HepG2 (cell line): Measurements from ENCODE around the gene GPR31. TPM values are rescaled to one million over a fixed set of nuclear protein-coding genes. Genes with fewer than 3 reads are reported as not detected.

Experiments used
- ATAC-seq: fragments of 200-7000 bp; cut with Tn5 transposase; 3 replicates; pipeline ENCODE4 v1.9.1; 2020; ENCODE audit warnings: mild to moderate bottlenecking, moderate library complexity
- BruUV-seq: library from RNA; stranded (reverse); fragments of 400-500 nt; replicated peaks from 2 replicates; lab custom pipeline; 2021; lab: Mats Ljungman, UMichigan
- CTCF ChIA-PET: fragments of 300-600 bp; formaldehyde crosslinking; extraction: SDS; loops from one replicate; lab custom pipeline; 2021; ENCODE audit warnings: low total read pairs, inconsistent platforms, low intra/inter-chr PET ratio; lab: Yijun Ruan, JAX
- POLR2A ChIA-PET: fragments of 350-600 bp; sonication (Branson Sonifier 250); formaldehyde crosslinking; loops from one replicate; lab custom pipeline; 2020; ENCODE audit warnings: antibody characterized with exemption, inconsistent platforms; lab: Yijun Ruan, JAX
- DNase-seq: peaks from one replicate; pipeline ENCODE4 v3.0.0-alpha.2; 2015; ENCODE audit warnings: low spot score
- FAIRE-seq: peaks from 3 replicates; lab custom pipeline; 2011; peaks lifted over from hg19 to GRCh38; lab: Jason Lieb, UNC
- H2AFZ ChIP-seq: one replicate; pipeline ENCODE4 v1.6.1; 2011; ENCODE audit warnings: low read length, inconsistent platforms
- H3K27ac ChIP-seq: fragments of 300-600 bp; 3 replicates; pipeline ENCODE4 v1.8.0; 2011; ENCODE audit warnings: mixed run types, mild to moderate bottlenecking, mixed read lengths, low read length, inconsistent platforms; ENCODE audit not compliant: insufficient read depth; ENCODE audit errors: extremely low read length
- H3K27me3 ChIP-seq, 2 experiments: fragments of 200-600 bp in 1 of 2; 2 replicates in 1 of 2; 3 replicates in 1 of 2; pipeline versions ENCODE4 v1.6.0 to v1.8.0; 2011; ENCODE audit warnings: low read length in 2 of 2, mild to moderate bottlenecking in 2 of 2, moderate library complexity in 2 of 2, inconsistent platforms in 1 of 2; ENCODE audit not compliant: insufficient read depth in 2 of 2, control insufficient read depth in 1 of 2
- H3K36me3 ChIP-seq, 2 experiments: fragments of 200-600 bp in 1 of 2; replicated peaks in 1 of 2; 2 replicates in 1 of 2; 3 replicates in 1 of 2; pipeline versions ENCODE4 v1.5.1 to v1.8.0; 2011; ENCODE audit warnings: low read length in 2 of 2, inconsistent platforms in 1 of 2; ENCODE audit not compliant: insufficient read depth in 2 of 2, control insufficient read depth in 1 of 2
- H3K4me1 ChIP-seq: 2 replicates; pipeline ENCODE4 v1.5.1; 2012; ENCODE audit warnings: low read length, inconsistent platforms; ENCODE audit not compliant: insufficient read depth
- H3K4me2 ChIP-seq: 2 replicates; pipeline ENCODE4 v1.6.0; 2011; ENCODE audit warnings: low read depth, low read length, inconsistent platforms
- H3K4me3 ChIP-seq, 3 experiments: fragments of 200-600 bp in 1 of 3; sonication (generic), shearing (Covaris generic) in 1 of 3; replicated peaks in 1 of 3; 2 replicates each; pipeline ENCODE4 v1.5.1; 2011 to 2016; ENCODE audit warnings: low read length in 3 of 3, inconsistent platforms in 2 of 3, low read depth in 2 of 3, mild to moderate bottlenecking in 2 of 3, control low read depth in 1 of 3, mixed read lengths in 1 of 3; ENCODE audit not compliant: insufficient read depth in 1 of 3
- H3K79me2 ChIP-seq: one replicate; pipeline ENCODE4 v1.6.1; 2011; ENCODE audit warnings: low read length, inconsistent platforms; ENCODE audit not compliant: insufficient read depth
- H3K9ac ChIP-seq: 2 replicates; pipeline ENCODE4 v1.6.0; 2011; ENCODE audit warnings: mild to moderate bottlenecking, low read depth, low read length, inconsistent platforms; ENCODE audit not compliant: insufficient read depth
- H3K9me3 ChIP-seq: 2 replicates; pipeline ENCODE4 v1.5.1; 2012; ENCODE audit warnings: mild to moderate bottlenecking, low read length
- H4K20me1 ChIP-seq: 2 replicates; pipeline ENCODE4 v1.6.0; 2011; ENCODE audit warnings: inconsistent platforms, mild to moderate bottlenecking, low read length, moderate library complexity; ENCODE audit not compliant: insufficient read depth
- EED ChIP-seq: sonication (generic); formaldehyde crosslinking; IDR thresholded peaks from 2 replicates; pipeline ENCODE4 v1.5.0; 2020; ENCODE audit warnings: mild to moderate bottlenecking, missing genetic modification reagents
- FOSL1 ChIP-seq: sonication (generic); formaldehyde crosslinking; IDR thresholded peaks from 2 replicates; pipeline ENCODE4 v1.9.0; 2021; ENCODE audit warnings: missing genetic modification reagents, borderline replicate concordance
- HNF4A ChIP-seq: sonication (generic); formaldehyde crosslinking; IDR thresholded peaks from 2 replicates; pipeline ENCODE4 v1.4.0; 2020; ENCODE audit warnings: missing genetic modification reagents
- KDM2A ChIP-seq: sonication (generic); formaldehyde crosslinking; IDR thresholded peaks from 2 replicates; pipeline ENCODE4 v1.4.0; 2020; ENCODE audit warnings: low read depth, missing genetic modification reagents, borderline replicate concordance
- MED8 ChIP-seq: sonication (generic); formaldehyde crosslinking; IDR thresholded peaks from 2 replicates; pipeline ENCODE4 v1.8.1; 2023; ENCODE audit warnings: mild to moderate bottlenecking, missing genetic modification reagents; ENCODE audit not compliant: insufficient replicate concordance
- REXO4 ChIP-seq: sonication (generic); formaldehyde crosslinking; IDR thresholded peaks from 2 replicates; pipeline ENCODE4 v1.8.0; 2022; ENCODE audit warnings: missing genetic modification reagents, mild to moderate bottlenecking, borderline replicate concordance
- TRIM24 ChIP-seq: sonication (generic); formaldehyde crosslinking; IDR thresholded peaks from 2 replicates; pipeline ENCODE4 v1.8.0; 2022; ENCODE audit warnings: mild to moderate bottlenecking, missing genetic modification reagents
- ZBTB1 ChIP-seq: sonication (generic); formaldehyde crosslinking; IDR thresholded peaks from 2 replicates; pipeline ENCODE4 v1.4.0; 2020; ENCODE audit warnings: missing genetic modification reagents, borderline replicate concordance
- ZFYVE20 ChIP-seq: sonication (generic); formaldehyde crosslinking; IDR thresholded peaks from 2 replicates; pipeline ENCODE4 v1.8.0; 2023; ENCODE audit warnings: low read depth, mild to moderate bottlenecking, moderate library complexity, missing genetic modification reagents, borderline replicate concordance
- ZNF10 ChIP-seq: sonication (generic); formaldehyde crosslinking; IDR thresholded peaks from 2 replicates; pipeline ENCODE4 v1.4.0; 2020; ENCODE audit warnings: mild to moderate bottlenecking, low read depth, missing genetic modification reagents, borderline replicate concordance
- ZNF703 ChIP-seq: sonication (generic); formaldehyde crosslinking; IDR thresholded peaks from 2 replicates; pipeline ENCODE4 v1.5.1; 2020; ENCODE audit warnings: missing genetic modification reagents, mild to moderate bottlenecking, moderate library complexity, borderline replicate concordance
- WGBS: methylation state at CpG from one replicate; pipeline ENCODE4 v1.1.6; 2017; ENCODE audit warnings: low lambda C conversion rate; 5-methylcytosine and 5-hydroxymethylcytosine counted together
- in situ Hi-C: cut with HindIII; loops from 2 replicates; pipeline ENCODE4 v1.10.0; 2017; ENCODE audit warnings: low pct_unique_long_range_greater_than_20kb; ENCODE audit not compliant: extremely low pct_ligation_motif_present
- intact Hi-C: fragments of 100-400 bp; cut with micrococcal nuclease; formaldehyde crosslinking; loops from one replicate; pipeline ENCODE4 v1.10.0; 2022; ENCODE audit not compliant: unreplicated experiment
- polyA plus RNA-seq, 8 experiments: library from polyadenylated mRNA; depleted of rRNA in 3 of 8; stranded (reverse) in 7 of 8; unstranded in 1 of 8; fragments of >200 nt; fragmentation: Illumina TruSeq in 4 of 8; extraction: Trizol in 4 of 8; gene quantifications; 2 replicates each; pipeline versions ENCODE4 v1.2.1 to v1.2.3, GENCODE V29; 2011 to 2016; ENCODE audit warnings: low read depth in 4 of 8, missing spikeins in 1 of 8, mixed read lengths in 1 of 8; ENCODE audit not compliant: insufficient read depth in 1 of 8
- total RNA-seq, 5 experiments: library from RNA; depleted of rRNA; stranded (reverse); fragments of >200 nt; fragmentation: Illumina TruSeq; extraction: Trizol; gene quantifications; 2 replicates each; pipeline ENCODE4 v1.2.3, GENCODE V29; 2016; ENCODE audit warnings: low read depth in 1 of 5
- TF ChIP-seq, protein P1 (sequence below): sonication (generic); formaldehyde crosslinking; IDR thresholded peaks from 2 replicates; pipeline ENCODE4 v1.4.0; 2020; ENCODE audit warnings: missing genetic modification reagents
- TF ChIP-seq, protein P2 (sequence below): IDR thresholded peaks from 2 replicates; pipeline ENCODE4 v1.4.0; 2020; ENCODE audit warnings: mild to moderate bottlenecking, missing genetic modification reagents
- TF ChIP-seq, protein P3 (sequence below): fragments of 450-650 bp; IDR thresholded peaks from 2 replicates; pipeline ENCODE4 v1.6.1; 2017

The GPR31 gene
- total and polyA plus RNA-seq, 2 of the 13 experiments (the other 11 are each of a cell fraction or from before 2014, with no cell fraction given), result not detected

DNA sequence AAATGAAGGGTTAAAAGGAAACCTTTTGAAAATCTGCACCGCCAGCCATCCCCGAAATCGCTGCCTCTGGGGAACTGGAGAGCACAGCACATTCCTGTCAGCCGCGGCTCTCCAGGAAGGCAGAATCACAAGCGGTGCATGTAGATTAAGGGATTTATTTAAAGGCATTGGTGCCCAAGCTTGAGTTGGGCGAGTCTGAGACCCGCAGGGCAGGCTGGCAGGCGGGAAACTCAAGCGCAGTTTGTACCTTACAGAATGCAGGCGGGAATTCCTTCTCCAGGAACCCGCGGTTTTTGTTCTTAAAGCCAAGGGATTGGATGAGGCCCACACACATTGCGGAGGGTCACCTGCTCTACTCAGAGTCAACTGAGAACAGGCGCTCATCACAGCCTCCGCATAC, 10.8 kb downstream of the GPR31 start:
- TF ChIP-seq EED (CRISPR knock-in tag) (0 out of 2 replicates have a peak, but pooled peaks have one; percentile 36), REXO4 (no peak), KDM2A (CRISPR knock-in tag) (no peak), MED8 (CRISPR knock-in tag) (no peak)
- in situ Hi-C loops, result loop anchor here (25.0 kb wide), 1 partner anchor 135 kb away; no protein-coding TSS in a partner anchor
- no peak for ATAC-seq
- Histone ChIP-seq H3K27ac (no peak overlapping the region), H3K4me3 (no peak overlapping the region), H3K27me3 (peaks cover 14 to 89% of the 10 kb centered on the region in 2 experiments), H3K9ac (no peak overlapping the region), H2AFZ (no peak overlapping the region), H3K4me2 (no peak overlapping the region), H3K36me3 (no peaks in the 10 kb centered on the region), H3K9me3 (no peaks in the 10 kb centered on the region), H4K20me1 (no peaks in the 10 kb centered on the region), H3K4me1 (peaks cover 3% of the 10 kb centered on the region), H3K79me2 (no peaks in the 10 kb centered on the region)
- 41% methylated on average over 16 of the region's 16 CpGs for WGBS
- no TSS peak for BruUV-seq
- ChIA-PET CTCF (no interaction called here), POLR2A (no interaction called here)
- FAIRE-seq, result no peak
- intact Hi-C loops, result no loop called here
- DNase-seq, result no peak

DNA sequence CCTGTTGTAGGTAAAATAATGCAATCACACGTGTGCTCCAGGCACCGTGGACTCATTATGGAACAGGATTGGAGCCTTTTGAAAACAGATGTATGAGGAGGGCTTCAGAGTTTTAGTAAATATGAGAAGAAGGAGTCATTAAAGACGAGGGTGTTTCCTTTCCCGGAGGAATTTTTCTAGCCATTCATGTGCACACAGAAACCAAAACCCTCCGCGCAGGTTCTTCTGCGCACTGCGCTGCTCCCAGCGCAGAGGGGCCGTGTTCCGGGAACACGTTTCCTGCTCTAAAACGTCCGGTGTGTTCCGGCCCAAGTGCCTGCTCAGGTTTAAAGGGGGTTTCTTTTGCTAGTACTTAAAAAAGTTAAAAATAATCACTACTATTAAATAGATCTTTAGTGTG, 11.6 kb downstream of the GPR31 start:
- H3K9ac ChIP-seq, result no peak overlapping the region
- H2AFZ ChIP-seq, result no peak overlapping the region
- DNase-seq (no peak), ATAC-seq (no peak), FAIRE-seq (no peak)
- no peaks in the 10 kb centered on the region for H3K79me2 ChIP-seq
- no peak overlapping the region for H3K4me2 ChIP-seq
- ChIA-PET CTCF (no interaction called here), POLR2A (no interaction called here)
- no peaks in the 10 kb centered on the region for H4K20me1 ChIP-seq
- no TSS peak for BruUV-seq
- H3K27ac ChIP-seq, result no peak overlapping the region
- no peak overlapping the region for H3K4me3 ChIP-seq
- H3K4me1 ChIP-seq, result peaks cover 11% of the 10 kb centered on the region
- peaks cover 14 to 81% of the 10 kb centered on the region in 2 experiments for H3K27me3 ChIP-seq
- no peaks in the 10 kb centered on the region for H3K9me3 ChIP-seq
- H3K36me3 ChIP-seq, result no peaks in the 10 kb centered on the region
- in situ Hi-C loops, result loop anchor here (25.0 kb wide), 1 partner anchor 134 kb away; no protein-coding TSS in a partner anchor
- intact Hi-C loops, result no loop called here
- WGBS, result 60% methylated on average over 15 of the region's 15 CpGs
- TF ChIP-seq FOSL1 (no peak), HNF4A (CRISPR knock-in tag) (no peak), ZFYVE20 (no peak), ZNF10 (CRISPR knock-in tag) (no peak), TRIM24 (CRISPR knock-in tag) (no peak), ZNF703 (CRISPR knock-in tag) (no peak), ZBTB1 (no peak)
- TF ChIP-seq, protein P1, sequence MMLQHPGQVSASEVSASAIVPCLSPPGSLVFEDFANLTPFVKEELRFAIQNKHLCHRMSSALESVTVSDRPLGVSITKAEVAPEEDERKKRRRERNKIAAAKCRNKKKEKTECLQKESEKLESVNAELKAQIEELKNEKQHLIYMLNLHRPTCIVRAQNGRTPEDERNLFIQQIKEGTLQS, result no peak
- TF ChIP-seq, protein P2, sequence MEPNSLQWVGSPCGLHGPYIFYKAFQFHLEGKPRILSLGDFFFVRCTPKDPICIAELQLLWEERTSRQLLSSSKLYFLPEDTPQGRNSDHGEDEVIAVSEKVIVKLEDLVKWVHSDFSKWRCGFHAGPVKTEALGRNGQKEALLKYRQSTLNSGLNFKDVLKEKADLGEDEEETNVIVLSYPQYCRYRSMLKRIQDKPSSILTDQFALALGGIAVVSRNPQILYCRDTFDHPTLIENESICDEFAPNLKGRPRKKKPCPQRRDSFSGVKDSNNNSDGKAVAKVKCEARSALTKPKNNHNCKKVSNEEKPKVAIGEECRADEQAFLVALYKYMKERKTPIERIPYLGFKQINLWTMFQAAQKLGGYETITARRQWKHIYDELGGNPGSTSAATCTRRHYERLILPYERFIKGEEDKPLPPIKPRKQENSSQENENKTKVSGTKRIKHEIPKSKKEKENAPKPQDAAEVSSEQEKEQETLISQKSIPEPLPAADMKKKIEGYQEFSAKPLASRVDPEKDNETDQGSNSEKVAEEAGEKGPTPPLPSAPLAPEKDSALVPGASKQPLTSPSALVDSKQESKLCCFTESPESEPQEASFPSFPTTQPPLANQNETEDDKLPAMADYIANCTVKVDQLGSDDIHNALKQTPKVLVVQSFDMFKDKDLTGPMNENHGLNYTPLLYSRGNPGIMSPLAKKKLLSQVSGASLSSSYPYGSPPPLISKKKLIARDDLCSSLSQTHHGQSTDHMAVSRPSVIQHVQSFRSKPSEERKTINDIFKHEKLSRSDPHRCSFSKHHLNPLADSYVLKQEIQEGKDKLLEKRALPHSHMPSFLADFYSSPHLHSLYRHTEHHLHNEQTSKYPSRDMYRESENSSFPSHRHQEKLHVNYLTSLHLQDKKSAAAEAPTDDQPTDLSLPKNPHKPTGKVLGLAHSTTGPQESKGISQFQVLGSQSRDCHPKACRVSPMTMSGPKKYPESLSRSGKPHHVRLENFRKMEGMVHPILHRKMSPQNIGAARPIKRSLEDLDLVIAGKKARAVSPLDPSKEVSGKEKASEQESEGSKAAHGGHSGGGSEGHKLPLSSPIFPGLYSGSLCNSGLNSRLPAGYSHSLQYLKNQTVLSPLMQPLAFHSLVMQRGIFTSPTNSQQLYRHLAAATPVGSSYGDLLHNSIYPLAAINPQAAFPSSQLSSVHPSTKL, result no peak
- TF ChIP-seq, protein P3, sequence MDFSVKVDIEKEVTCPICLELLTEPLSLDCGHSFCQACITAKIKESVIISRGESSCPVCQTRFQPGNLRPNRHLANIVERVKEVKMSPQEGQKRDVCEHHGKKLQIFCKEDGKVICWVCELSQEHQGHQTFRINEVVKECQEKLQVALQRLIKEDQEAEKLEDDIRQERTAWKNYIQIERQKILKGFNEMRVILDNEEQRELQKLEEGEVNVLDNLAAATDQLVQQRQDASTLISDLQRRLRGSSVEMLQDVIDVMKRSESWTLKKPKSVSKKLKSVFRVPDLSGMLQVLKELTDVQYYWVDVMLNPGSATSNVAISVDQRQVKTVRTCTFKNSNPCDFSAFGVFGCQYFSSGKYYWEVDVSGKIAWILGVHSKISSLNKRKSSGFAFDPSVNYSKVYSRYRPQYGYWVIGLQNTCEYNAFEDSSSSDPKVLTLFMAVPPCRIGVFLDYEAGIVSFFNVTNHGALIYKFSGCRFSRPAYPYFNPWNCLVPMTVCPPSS, result no peak
